Sigmoid colon (tissue), 7 donors: ENCODE results near the gene PRKD1. TPM values are rescaled to one million over a fixed set of nuclear protein-coding genes. Genes with fewer than 3 reads are reported as not detected.
A peak's percentile ranks its signal among the peaks of the same experiment; 100 is the strongest.

ENCODE experiments used
- DNase-seq: peaks from one replicate; pipeline ENCODE4 v3.0.0-alpha.2; 2019
- H3K27ac ChIP-seq, 4 donors: fragments of 200-600 bp; sonication (generic); one replicate each; pipeline ENCODE4 v1.5.1; 2016 to 2019; ENCODE audit warnings: mild to moderate bottlenecking in 1 of 4
- H3K27me3 ChIP-seq, 3 donors: fragments of 200-600 bp; sonication (generic); one replicate each; pipeline ENCODE4 v1.5.1; 2019; ENCODE audit warnings: mild to moderate bottlenecking in 1 of 3
- H3K36me3 ChIP-seq, 4 donors: fragments of 200-600 bp; sonication (generic); one replicate each; pipeline ENCODE4 v1.5.1; 2016 to 2019
- H3K4me1 ChIP-seq, 4 donors: fragments of 200-600 bp; sonication (generic); one replicate each; pipeline ENCODE4 v1.5.1; 2017 to 2019
- H3K4me3 ChIP-seq, 4 donors: fragments of 200-600 bp; sonication (generic); one replicate each; pipeline ENCODE4 v1.5.1; 2017 to 2019; ENCODE audit warnings: mild to moderate bottlenecking in 2 of 4, moderate library complexity in 1 of 4
- H3K9me3 ChIP-seq, 4 donors: fragments of 200-600 bp in 3 of 4; sonication (generic) in 3 of 4; one replicate each; pipeline versions ENCODE4 v1.5.1 to v1.6.1; 2013 to 2019
- EP300 ChIP-seq, 4 donors: sonication (generic); formaldehyde crosslinking; IDR thresholded peaks; one replicate each; pipeline ENCODE4 v1.6.1; 2017; ENCODE audit warnings: antibody characterized with exemption in 4 of 4
- POLR2A ChIP-seq, 2 donors: fragments of 450-650 bp; IDR thresholded peaks; one replicate each; pipeline ENCODE4 v1.6.1; 2016; ENCODE audit warnings: antibody characterized with exemption in 2 of 2, mild to moderate bottlenecking in 2 of 2, moderate library complexity in 2 of 2
- POLR2AphosphoS5 ChIP-seq, 4 donors: sonication (generic); formaldehyde crosslinking; IDR thresholded peaks; one replicate each; pipeline ENCODE4 v1.6.1; 2017; ENCODE audit warnings: antibody characterized with exemption in 4 of 4
- WGBS, 2 donors: extraction: QIAGEN DNeasy Blood & Tissue Kit; methylation state at CpG; one replicate each; pipeline ENCODE4 v1.1.7; 2013; 5-methylcytosine and 5-hydroxymethylcytosine counted together
- intact Hi-C: fragments of 100-400 bp; cut with DNase I; formaldehyde crosslinking; loops from one replicate; pipeline ENCODE4 v1.15.1; 2023
- polyA plus RNA-seq, 3 donors: library from polyadenylated mRNA; stranded (reverse); fragments of 200-250 nt; gene quantifications; one replicate each; pipeline ENCODE4 v1.2.3, GENCODE V29; 2013
- total RNA-seq, 4 donors: library from RNA; depleted of rRNA; stranded (reverse); fragments of >200 nt; gene quantifications; one replicate each; pipeline ENCODE4 v1.1.0, GENCODE V29; 2016
- TF ChIP-seq, protein P1 (sequence below), 4 experiments: fragments of 450-650 bp in 3 of 4; fragments of 200-600 bp in 1 of 4; IDR thresholded peaks; one replicate each; pipeline ENCODE4 v1.5.1; 2016 to 2019; ENCODE audit warnings: antibody characterized with exemption in 4 of 4, mild to moderate bottlenecking in 3 of 4, moderate library complexity in 2 of 4
- donor health status: healthy with polysubstance abuse.
- donor health status: Bipolar disorder and iron deficiency.
- donor health status: healthy.

The PRKD1 gene
- total and polyA plus RNA-seq, 7 donors: 0.46 to 27.1 (median 14.5) TPM

DNA sequence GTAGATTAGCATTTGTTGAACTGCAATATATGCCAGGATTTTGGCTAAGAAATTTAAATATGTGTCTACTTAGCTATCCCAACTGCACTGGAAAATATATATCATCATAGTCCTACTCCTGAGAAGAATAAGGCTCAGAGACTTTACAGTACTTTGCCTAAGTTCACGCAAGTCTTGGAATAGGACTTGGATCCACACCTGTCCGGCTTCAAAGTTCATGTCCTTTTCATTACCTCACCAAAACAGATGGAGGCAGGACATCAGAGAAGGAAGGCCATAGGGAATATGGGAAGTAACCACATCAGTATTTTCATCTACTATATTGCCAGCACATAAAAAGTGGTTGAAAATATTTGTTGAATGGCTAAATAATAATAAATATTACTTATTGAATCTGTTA, 358.5 kb downstream of the PRKD1 start:
- TF ChIP-seq, protein P1, sequence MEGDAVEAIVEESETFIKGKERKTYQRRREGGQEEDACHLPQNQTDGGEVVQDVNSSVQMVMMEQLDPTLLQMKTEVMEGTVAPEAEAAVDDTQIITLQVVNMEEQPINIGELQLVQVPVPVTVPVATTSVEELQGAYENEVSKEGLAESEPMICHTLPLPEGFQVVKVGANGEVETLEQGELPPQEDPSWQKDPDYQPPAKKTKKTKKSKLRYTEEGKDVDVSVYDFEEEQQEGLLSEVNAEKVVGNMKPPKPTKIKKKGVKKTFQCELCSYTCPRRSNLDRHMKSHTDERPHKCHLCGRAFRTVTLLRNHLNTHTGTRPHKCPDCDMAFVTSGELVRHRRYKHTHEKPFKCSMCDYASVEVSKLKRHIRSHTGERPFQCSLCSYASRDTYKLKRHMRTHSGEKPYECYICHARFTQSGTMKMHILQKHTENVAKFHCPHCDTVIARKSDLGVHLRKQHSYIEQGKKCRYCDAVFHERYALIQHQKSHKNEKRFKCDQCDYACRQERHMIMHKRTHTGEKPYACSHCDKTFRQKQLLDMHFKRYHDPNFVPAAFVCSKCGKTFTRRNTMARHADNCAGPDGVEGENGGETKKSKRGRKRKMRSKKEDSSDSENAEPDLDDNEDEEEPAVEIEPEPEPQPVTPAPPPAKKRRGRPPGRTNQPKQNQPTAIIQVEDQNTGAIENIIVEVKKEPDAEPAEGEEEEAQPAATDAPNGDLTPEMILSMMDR (IDR thresholded peaks at IDR 0.05): no peak
- TF ChIP-seq POLR2A (IDR thresholded peaks at IDR 0.05): no peak
- TF ChIP-seq EP300 (IDR thresholded peaks at IDR 0.05): no peak
- no peak for TF ChIP-seq POLR2AphosphoS5 (IDR thresholded peaks at IDR 0.05)
- no peak for DNase-seq
- intact Hi-C loops: no loop called here
- WGBS, 2 donors: 88 to 94% methylated on average over 2 of the region's 2 CpGs
- no peaks in the 10 kb centered on the region for H3K36me3 ChIP-seq
- no peak overlapping the region for H3K4me3 ChIP-seq
- no peak overlapping the region for H3K27ac ChIP-seq
- no peaks in the 10 kb centered on the region for H3K4me1 ChIP-seq
- peaks cover 0 to 4% (median 0%) of the 10 kb centered on the region in 4 donors for H3K9me3 ChIP-seq
- H3K27me3 ChIP-seq: no peaks in the 10 kb centered on the region

DNA sequence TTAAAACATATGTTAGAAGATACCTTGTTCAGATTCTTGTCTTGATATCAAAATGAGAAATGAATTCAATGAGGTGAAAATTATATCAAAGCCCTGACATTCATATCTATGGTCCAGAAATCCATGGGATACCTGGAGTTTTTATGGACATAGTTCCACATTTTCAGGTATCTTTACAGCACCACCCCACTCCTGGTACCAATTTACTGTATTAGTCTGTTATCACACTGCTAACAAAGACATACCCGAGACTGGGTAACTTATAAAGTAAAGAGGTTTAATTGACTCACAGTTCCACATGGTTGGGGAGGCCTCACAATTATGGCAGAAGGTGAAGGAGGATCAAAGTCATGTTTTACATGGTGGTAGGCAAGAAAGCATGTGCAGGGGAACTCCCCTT, 361.5 kb downstream of the PRKD1 start:
- H3K4me3 ChIP-seq: no peak overlapping the region
- no peak for DNase-seq
- H3K27me3 ChIP-seq: no peaks in the 10 kb centered on the region
- intact Hi-C loops: no loop called here
- H3K27ac ChIP-seq: no peak overlapping the region
- TF ChIP-seq POLR2A (IDR thresholded peaks at IDR 0.05) (no peak), POLR2AphosphoS5 (IDR thresholded peaks at IDR 0.05) (no peak)
- no peaks in the 10 kb centered on the region for H3K36me3 ChIP-seq
- WGBS, 2 donors: 69 to 82% methylated on average over 1 of the region's 1 CpG
- H3K9me3 ChIP-seq: peaks cover 0 to 4% (median 0%) of the 10 kb centered on the region in 4 donors
- H3K4me1 ChIP-seq: no peaks in the 10 kb centered on the region

DNA sequence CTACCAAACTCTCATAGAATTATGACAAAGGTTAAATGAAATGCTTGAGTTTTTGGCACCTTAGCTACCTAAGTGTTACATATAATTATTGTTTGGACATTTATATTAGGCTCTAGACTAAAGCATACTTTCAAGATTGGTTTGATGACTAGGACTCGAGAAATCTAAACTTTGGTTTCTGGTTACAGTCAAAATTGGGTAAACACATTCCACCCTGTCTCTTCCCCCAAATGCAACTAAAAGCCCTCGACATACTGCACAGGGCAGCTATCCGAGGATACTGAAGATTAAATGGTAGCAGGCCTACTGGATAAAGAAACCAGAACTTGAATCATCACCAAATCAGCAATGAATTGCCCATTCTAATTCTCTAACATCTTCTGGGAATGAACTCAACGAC, 369.1 kb downstream of the PRKD1 start:
- Histone ChIP-seq H3K4me3 (no peak overlapping the region), H3K36me3 (no peaks in the 10 kb centered on the region), H3K27ac (peak overlapping the region in 3 of 4 donors; percentile 36 to 55 (median 53)), H3K27me3 (no peaks in the 10 kb centered on the region), H3K4me1 (peaks cover 0 to 17% (median 13%) of the 10 kb centered on the region in 4 donors), H3K9me3 (no peaks in the 10 kb centered on the region)
- no peak for DNase-seq
- TF ChIP-seq POLR2A (IDR thresholded peaks at IDR 0.05) (no peak), POLR2AphosphoS5 (IDR thresholded peaks at IDR 0.05) (peak in 3 of 4 donors; percentile 13 to 56 (median 39)), EP300 (IDR thresholded peaks at IDR 0.05) (peak in 1 of 4 donors; percentile 4)
- TF ChIP-seq, protein P1 (IDR thresholded peaks at IDR 0.05): no peak
- 74 to 76% methylated on average over 4 of the region's 4 CpGs for WGBS, 2 donors
- intact Hi-C loops: no loop called here

DNA sequence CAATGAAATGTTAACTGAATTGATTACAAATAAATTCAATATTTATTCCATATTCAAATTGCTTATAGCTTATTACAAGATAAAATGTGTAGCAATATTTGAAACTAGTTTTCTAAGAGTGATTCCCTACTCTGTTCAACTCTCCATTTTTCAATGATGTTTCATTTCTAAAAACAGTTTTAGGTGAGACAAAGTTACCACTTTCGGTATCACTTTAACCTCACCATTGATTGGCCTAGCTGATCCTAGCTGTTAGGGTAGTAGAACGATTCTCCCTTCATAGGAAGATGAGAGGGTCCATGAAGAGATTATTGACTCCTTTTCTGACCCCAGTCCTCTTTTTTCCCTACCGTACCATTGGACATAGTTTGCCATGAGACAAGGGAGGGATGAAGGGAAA, 373.3 kb downstream of the PRKD1 start:
- intact Hi-C loops: loop anchor here (5.0 kb wide), 1 partner anchor 658 kb away; no protein-coding TSS in a partner anchor
- H3K4me1 ChIP-seq: peaks cover 0 to 17% (median 13%) of the 10 kb centered on the region in 4 donors
- no peak overlapping the region for H3K27ac ChIP-seq
- H3K27me3 ChIP-seq: no peaks in the 10 kb centered on the region
- no peak overlapping the region for H3K4me3 ChIP-seq
- 86 to 89% methylated on average over 3 of the region's 3 CpGs for WGBS, 2 donors
- H3K36me3 ChIP-seq: no peaks in the 10 kb centered on the region
- no peak for DNase-seq
- no peak for TF ChIP-seq POLR2AphosphoS5 (IDR thresholded peaks at IDR 0.05)
- no peak for TF ChIP-seq POLR2A (IDR thresholded peaks at IDR 0.05)
- TF ChIP-seq EP300 (IDR thresholded peaks at IDR 0.05): no peak
- TF ChIP-seq, protein P1 (IDR thresholded peaks at IDR 0.05): no peak
- H3K9me3 ChIP-seq: no peaks in the 10 kb centered on the region

DNA sequence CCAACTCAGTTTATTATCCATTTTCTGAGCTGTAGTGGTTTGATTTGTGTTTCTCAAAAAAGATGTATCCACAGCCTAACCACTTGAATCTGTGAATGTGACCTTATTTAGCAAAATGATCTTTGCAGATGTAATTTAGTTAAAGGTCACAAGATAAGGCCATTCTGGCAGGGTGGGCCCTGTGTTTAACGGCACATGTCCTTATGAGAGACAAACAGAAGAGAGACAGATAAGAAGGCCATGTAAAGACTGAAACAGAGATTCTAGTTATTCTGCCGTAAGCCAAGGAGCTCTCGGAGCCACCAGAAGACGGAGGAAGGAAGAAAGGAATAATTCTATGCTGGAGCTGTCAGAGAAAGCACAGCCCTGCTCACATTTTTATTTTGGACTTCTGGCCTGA, 374.2 kb downstream of the PRKD1 start:
- no peak overlapping the region for H3K27ac ChIP-seq
- H3K27me3 ChIP-seq: no peaks in the 10 kb centered on the region
- no peaks in the 10 kb centered on the region for H3K9me3 ChIP-seq
- intact Hi-C loops: loop anchor here (5.0 kb wide), 1 partner anchor 659 kb away; no protein-coding TSS in a partner anchor
- 69 to 81% methylated on average over 4 of the region's 4 CpGs for WGBS, 2 donors
- TF ChIP-seq, protein P1 (IDR thresholded peaks at IDR 0.05): no peak
- TF ChIP-seq POLR2AphosphoS5 (IDR thresholded peaks at IDR 0.05): no peak
- TF ChIP-seq POLR2A (IDR thresholded peaks at IDR 0.05): no peak
- no peak for TF ChIP-seq EP300 (IDR thresholded peaks at IDR 0.05)
- no peak overlapping the region for H3K4me3 ChIP-seq
- no peaks in the 10 kb centered on the region for H3K36me3 ChIP-seq
- H3K4me1 ChIP-seq: peaks cover 0 to 8% (median 7%) of the 10 kb centered on the region in 4 donors
- no peak for DNase-seq
